OCI-LY3 (cell line): Measurements from ENCODE around the gene ALDH1B1.

Source experiments
- CTCF ChIP-seq: fragments of 200-600, 300-600 bp; sonication (generic); IDR thresholded peaks from 2 replicates; pipeline ENCODE4 v1.5.1; 2014; ENCODE audit warnings: antibody characterized with exemption, low read length, low read depth
- EZH2phosphoT487 ChIP-seq: fragments of 200-600 bp; shearing (Covaris generic); IDR thresholded peaks from 2 replicates; pipeline ENCODE4 v1.6.1; 2018; ENCODE audit warnings: antibody characterized with exemption, mixed run types, low read depth

GRCh38 chr9:38428062-38428461, 35.6 kb downstream of the ALDH1B1 start:
- no peak for TF ChIP-seq CTCF
- TF ChIP-seq EZH2phosphoT487 = no peak
